HepG2 (cell line): ENCODE data around the gene CARD9. TPM values are rescaled to one million over a fixed set of nuclear protein-coding genes. Genes with fewer than 3 reads are reported as not detected.

Experiments
- ATAC-seq: fragments of 200-7000 bp; cut with Tn5 transposase; 3 replicates; pipeline ENCODE4 v1.9.1; 2020; ENCODE audit warnings: mild to moderate bottlenecking, moderate library complexity
- BruUV-seq: library from RNA; stranded (reverse); fragments of 400-500 nt; replicated peaks from 2 replicates; lab custom pipeline; 2021; lab: Mats Ljungman, UMichigan
- CTCF ChIA-PET: fragments of 300-600 bp; formaldehyde crosslinking; extraction: SDS; loops from one replicate; lab custom pipeline; 2021; ENCODE audit warnings: low total read pairs, inconsistent platforms, low intra/inter-chr PET ratio; lab: Yijun Ruan, JAX
- POLR2A ChIA-PET: fragments of 350-600 bp; sonication (Branson Sonifier 250); formaldehyde crosslinking; loops from one replicate; lab custom pipeline; 2020; ENCODE audit warnings: antibody characterized with exemption, inconsistent platforms; lab: Yijun Ruan, JAX
- DNase-seq: peaks from one replicate; pipeline ENCODE4 v3.0.0-alpha.2; 2015; ENCODE audit warnings: low spot score
- FAIRE-seq: peaks from 3 replicates; lab custom pipeline; 2011; peaks lifted over from hg19 to GRCh38; lab: Jason Lieb, UNC
- H2AFZ ChIP-seq: one replicate; pipeline ENCODE4 v1.6.1; 2011; ENCODE audit warnings: low read length, inconsistent platforms
- H3K27ac ChIP-seq: fragments of 300-600 bp; 3 replicates; pipeline ENCODE4 v1.8.0; 2011; ENCODE audit warnings: mixed run types, mild to moderate bottlenecking, mixed read lengths, low read length, inconsistent platforms; ENCODE audit not compliant: insufficient read depth; ENCODE audit errors: extremely low read length
- H3K27me3 ChIP-seq, 2 experiments: fragments of 200-600 bp in 1 of 2; 2 replicates in 1 of 2; 3 replicates in 1 of 2; pipeline versions ENCODE4 v1.6.0 to v1.8.0; 2011; ENCODE audit warnings: low read length in 2 of 2, mild to moderate bottlenecking in 2 of 2, moderate library complexity in 2 of 2, inconsistent platforms in 1 of 2; ENCODE audit not compliant: insufficient read depth in 2 of 2, control insufficient read depth in 1 of 2
- H3K36me3 ChIP-seq, 2 experiments: fragments of 200-600 bp in 1 of 2; replicated peaks in 1 of 2; 2 replicates in 1 of 2; 3 replicates in 1 of 2; pipeline versions ENCODE4 v1.5.1 to v1.8.0; 2011; ENCODE audit warnings: low read length in 2 of 2, inconsistent platforms in 1 of 2; ENCODE audit not compliant: insufficient read depth in 2 of 2, control insufficient read depth in 1 of 2
- H3K4me1 ChIP-seq: 2 replicates; pipeline ENCODE4 v1.5.1; 2012; ENCODE audit warnings: low read length, inconsistent platforms; ENCODE audit not compliant: insufficient read depth
- H3K4me2 ChIP-seq: 2 replicates; pipeline ENCODE4 v1.6.0; 2011; ENCODE audit warnings: low read depth, low read length, inconsistent platforms
- H3K4me3 ChIP-seq, 3 experiments: fragments of 200-600 bp in 1 of 3; sonication (generic), shearing (Covaris generic) in 1 of 3; replicated peaks in 1 of 3; 2 replicates each; pipeline ENCODE4 v1.5.1; 2011 to 2016; ENCODE audit warnings: low read length in 3 of 3, inconsistent platforms in 2 of 3, low read depth in 2 of 3, mild to moderate bottlenecking in 2 of 3, control low read depth in 1 of 3, mixed read lengths in 1 of 3; ENCODE audit not compliant: insufficient read depth in 1 of 3
- H3K79me2 ChIP-seq: one replicate; pipeline ENCODE4 v1.6.1; 2011; ENCODE audit warnings: low read length, inconsistent platforms; ENCODE audit not compliant: insufficient read depth
- H3K9ac ChIP-seq: 2 replicates; pipeline ENCODE4 v1.6.0; 2011; ENCODE audit warnings: mild to moderate bottlenecking, low read depth, low read length, inconsistent platforms; ENCODE audit not compliant: insufficient read depth
- H3K9me3 ChIP-seq: 2 replicates; pipeline ENCODE4 v1.5.1; 2012; ENCODE audit warnings: mild to moderate bottlenecking, low read length
- H4K20me1 ChIP-seq: 2 replicates; pipeline ENCODE4 v1.6.0; 2011; ENCODE audit warnings: inconsistent platforms, mild to moderate bottlenecking, low read length, moderate library complexity; ENCODE audit not compliant: insufficient read depth
- ARNTL ChIP-seq: sonication (generic); formaldehyde crosslinking; IDR thresholded peaks from 2 replicates; pipeline ENCODE4 v1.4.0; 2020; ENCODE audit warnings: mild to moderate bottlenecking, missing genetic modification reagents
- E2F2 ChIP-seq: sonication (generic); formaldehyde crosslinking; IDR thresholded peaks from 2 replicates; pipeline ENCODE4 v1.4.0; 2020; ENCODE audit warnings: missing genetic modification reagents, borderline replicate concordance
- MAFK ChIP-seq, 2 experiments: IDR thresholded peaks in 1 of 2; conservative IDR thresholded peaks in 1 of 2; 2 replicates each; pipeline ENCODE4 v1.6.1; 2011; ENCODE audit warnings: improper control_type of control experiment in 2 of 2, low read length in 2 of 2
- POLR2A ChIP-seq, 2 experiments: IDR thresholded peaks; 2 replicates each; pipeline ENCODE4 v1.6.1; 2011; ENCODE audit warnings: low read depth in 2 of 2, low read length in 2 of 2, mild to moderate bottlenecking in 1 of 2, moderate library complexity in 1 of 2; ENCODE audit not compliant: insufficient read depth in 1 of 2
- RXRA ChIP-seq: sonication (generic); formaldehyde crosslinking; IDR thresholded peaks from 2 replicates; pipeline ENCODE4 v1.5.1; 2020; ENCODE audit warnings: missing genetic modification reagents
- SCMH1 ChIP-seq: sonication (generic); formaldehyde crosslinking; IDR thresholded peaks from 2 replicates; pipeline ENCODE4 v1.9.0; 2021; ENCODE audit warnings: missing genetic modification reagents, mild to moderate bottlenecking, borderline replicate concordance
- STAT6 ChIP-seq: sonication (generic); formaldehyde crosslinking; IDR thresholded peaks from 2 replicates; pipeline ENCODE4 v1.4.0; 2020; ENCODE audit warnings: missing genetic modification reagents, mild to moderate bottlenecking, borderline replicate concordance
- ZBTB40 ChIP-seq, 2 experiments: fragments of 450-650 bp in 1 of 2; sonication (generic) in 1 of 2; formaldehyde crosslinking in 1 of 2; IDR thresholded peaks; 2 replicates each; pipeline versions ENCODE4 v1.6.1 to v1.8.0; 2016 to 2022; ENCODE audit warnings: antibody characterized with exemption in 1 of 2, mild to moderate bottlenecking in 1 of 2, missing genetic modification reagents in 1 of 2
- ZNF224 ChIP-seq: sonication (generic); formaldehyde crosslinking; IDR thresholded peaks from 2 replicates; pipeline ENCODE4 v1.5.0; 2020; ENCODE audit warnings: mild to moderate bottlenecking, missing genetic modification reagents
- ZNF251 ChIP-seq: sonication (generic); formaldehyde crosslinking; IDR thresholded peaks from 2 replicates; pipeline ENCODE4 v1.9.0; 2021; ENCODE audit warnings: mild to moderate bottlenecking, missing genetic modification reagents
- WGBS: methylation state at CpG from one replicate; pipeline ENCODE4 v1.1.6; 2017; ENCODE audit warnings: low lambda C conversion rate; 5-methylcytosine and 5-hydroxymethylcytosine counted together
- in situ Hi-C: cut with HindIII; loops from 2 replicates; pipeline ENCODE4 v1.10.0; 2017; ENCODE audit warnings: low pct_unique_long_range_greater_than_20kb; ENCODE audit not compliant: extremely low pct_ligation_motif_present
- intact Hi-C: fragments of 100-400 bp; cut with micrococcal nuclease; formaldehyde crosslinking; loops from one replicate; pipeline ENCODE4 v1.10.0; 2022; ENCODE audit not compliant: unreplicated experiment
- polyA plus RNA-seq, 8 experiments: library from polyadenylated mRNA; depleted of rRNA in 3 of 8; stranded (reverse) in 7 of 8; unstranded in 1 of 8; fragments of >200 nt; fragmentation: Illumina TruSeq in 4 of 8; extraction: Trizol in 4 of 8; gene quantifications; 2 replicates each; pipeline versions ENCODE4 v1.2.1 to v1.2.3, GENCODE V29; 2011 to 2016; ENCODE audit warnings: low read depth in 4 of 8, missing spikeins in 1 of 8, mixed read lengths in 1 of 8; ENCODE audit not compliant: insufficient read depth in 1 of 8
- total RNA-seq, 5 experiments: library from RNA; depleted of rRNA; stranded (reverse); fragments of >200 nt; fragmentation: Illumina TruSeq; extraction: Trizol; gene quantifications; 2 replicates each; pipeline ENCODE4 v1.2.3, GENCODE V29; 2016; ENCODE audit warnings: low read depth in 1 of 5

Gene CARD9
- total and polyA plus RNA-seq, 2 of the 13 experiments (the other 11 are each of a cell fraction or from before 2014, with no cell fraction given), result 3.3 to 7.4 TPM

GRCh38 chr9:136321561-136321960, 51.9 kb downstream of the CARD9 start:
- H3K4me2 ChIP-seq, result no peak overlapping the region
- DNase-seq (no peak), ATAC-seq (no peak), FAIRE-seq (no peak)
- TF ChIP-seq SCMH1 (CRISPR knock-in tag) (no peak), ZNF224 (CRISPR knock-in tag) (no peak), POLR2A (IDR thresholded peaks at IDR 0.05; ENCODE audit: insufficient read depth in 1 of 2, low read depth in 2 of 2, low read length in 2 of 2) (no peak), MAFK (conservative IDR thresholded peaks at IDR 0.05 in 1 of 2, IDR thresholded peaks at IDR 0.05 in 1 of 2; ENCODE audit: low read length in 2 of 2) (no peak), E2F2 (no peak), STAT6 (CRISPR knock-in tag) (no peak), RXRA (CRISPR knock-in tag) (no peak), ZNF251 (CRISPR knock-in tag) (no peak), ARNTL (CRISPR knock-in tag) (no peak), ZBTB40 (IDR thresholded peaks at IDR 0.05) (no peak), ZBTB40 (CRISPR knock-in tag; IDR thresholded peaks at IDR 0.05) (no peak)
- peaks cover 21% of the 10 kb centered on the region for H3K4me1 ChIP-seq
- no peak overlapping the region for H3K9ac ChIP-seq
- H4K20me1 ChIP-seq, result no peaks in the 10 kb centered on the region
- H2AFZ ChIP-seq, result no peak overlapping the region
- in situ Hi-C loops (no loop called here), intact Hi-C loops (no loop called here)
- no peak overlapping the region for H3K4me3 ChIP-seq
- no peaks in the 10 kb centered on the region for H3K9me3 ChIP-seq
- peaks cover 16 to 52% of the 10 kb centered on the region in 2 experiments for H3K27me3 ChIP-seq
- no TSS peak for BruUV-seq
- no peaks in the 10 kb centered on the region for H3K79me2 ChIP-seq
- WGBS, result 66% methylated on average over 14 of the region's 19 CpGs
- POLR2A ChIA-PET, result no interaction called here
- H3K36me3 ChIP-seq, result no peaks in the 10 kb centered on the region
- H3K27ac ChIP-seq, result no peak overlapping the region
- CTCF ChIA-PET, result no interaction called here
